Measurements from ENCODE around the gene MORN1.

MORN1 gene

GRCh38 chr1:2418791-2419320 lies 27.5 kb upstream of the MORN1 start:
- no peak for DNase-seq

GRCh38 chr1:2417833-2418225 lies 26.5 kb upstream of the MORN1 start:
- DNase-seq, result no peak

GRCh38 chr1:2417083-2417832 lies 25.9 kb upstream of the MORN1 start:
- DNase-seq, result no peak

- DNase-seq, result peak in 1 of 2 donors; percentile 40
Measured at GRCh38 chr1:2416403-2416802, 25.0 kb upstream of the MORN1 start.

GRCh38 chr1:2415801-2416208 lies 24.5 kb upstream of the MORN1 start:
- peak; percentile 26 to 63 for DNase-seq

- no peak for DNase-seq
Measured at GRCh38 chr1:2415337-2415736, 24.0 kb upstream of the MORN1 start.

GRCh38 chr1:2414297-2414958 lies 23.1 kb upstream of the MORN1 start:
- peak; percentile 82 to 84 for DNase-seq

- DNase-seq, result peak in 1 of 2 donors; percentile 7
Measured at GRCh38 chr1:2413495-2414296, 22.3 kb upstream of the MORN1 start.

GRCh38 chr1:2412773-2413494 lies 21.6 kb upstream of the MORN1 start:
- DNase-seq, result no peak

GRCh38 chr1:2412395-2412772 lies 21.0 kb upstream of the MORN1 start, which contains the start of gene PEX10:
Gene PEX10, minus strand, starts transcription at chr1:2412564. Its CDS starts 62 bp downstream, at chr1:2412502.
- DNase-seq, result peak; percentile 97 to 99

GRCh38 chr1:2411801-2412394 lies 20.5 kb upstream of the MORN1 start:
- no peak for DNase-seq

GRCh38 chr1:2409745-2410144 lies 18.4 kb upstream of the MORN1 start:
- no peak for DNase-seq

GRCh38 chr1:2408859-2409276 lies 17.5 kb upstream of the MORN1 start:
- DNase-seq, result no peak

- DNase-seq, result no peak
Measured at GRCh38 chr1:2408456-2408855, 17.1 kb upstream of the MORN1 start.

GRCh38 chr1:2407991-2408275 lies 16.6 kb upstream of the MORN1 start:
- DNase-seq, result no peak

GRCh38 chr1:2407166-2407990 lies 16.0 kb upstream of the MORN1 start:
- no peak for DNase-seq

- DNase-seq, result no peak
Measured at GRCh38 chr1:2406451-2407041, 15.2 kb upstream of the MORN1 start.

- DNase-seq, result no peak
Measured at GRCh38 chr1:2405588-2406295, 14.4 kb upstream of the MORN1 start.

GRCh38 chr1:2404890-2405511 lies 13.6 kb upstream of the MORN1 start:
- DNase-seq, result no peak
